Adrenal gland (tissue), 5 donors: ENCODE measurements around the gene OLFM2.

Experiments
- CTCF ChIP-seq, 6 experiments: fragments of 450-650 bp in 4 of 6; fragments of 200-600 bp in 2 of 6; sonication (generic) in 1 of 6; IDR thresholded peaks; 1 replicate in 5 of 6; 2 replicates in 1 of 6; pipeline versions ENCODE4 v1.5.1 to v1.8.0; 2016 to 2021; ENCODE audit warnings: antibody characterized with exemption in 6 of 6, mild to moderate bottlenecking in 2 of 6, moderate library complexity in 1 of 6
- POLR2A ChIP-seq, 2 donors: fragments of 450-650 bp; IDR thresholded peaks; one replicate each; pipeline ENCODE4 v1.6.1; 2017; ENCODE audit warnings: antibody characterized with exemption in 2 of 2, mild to moderate bottlenecking in 2 of 2, moderate library complexity in 1 of 2
- donor health status: DM: no; HTN: no; CAD: no.

- no peak for TF ChIP-seq CTCF (IDR thresholded peaks at IDR 0.05)
- no peak for TF ChIP-seq POLR2A (IDR thresholded peaks at IDR 0.05)
Observed at GRCh38 chr19:9806803-9807202, 129.5 kb downstream of the OLFM2 start.
